G401 (cell line): ENCODE measurements around the gene TOMM22. TPM values are rescaled to one million over a fixed set of nuclear protein-coding genes. Genes with fewer than 3 reads are reported as not detected.

Source experiments
- DNase-seq: peaks from one replicate; pipeline ENCODE4 v3.0.0-alpha.2; 2015; ENCODE audit warnings: low spot score
- in situ Hi-C: cut with HindIII; loops from 2 replicates; pipeline ENCODE4 v1.10.0; 2016; ENCODE audit warnings: low sequenced_read_pairs, mixed read lengths
- total RNA-seq: library from RNA; depleted of rRNA; stranded (reverse); fragments of >200 nt; shearing (Covaris generic); gene quantifications from 2 replicates; pipeline ENCODE4 v1.2.3, GENCODE V29; 2014

Gene TOMM22
- total RNA-seq, 1 experiment from 2014 or later = 131 TPM

DNA sequence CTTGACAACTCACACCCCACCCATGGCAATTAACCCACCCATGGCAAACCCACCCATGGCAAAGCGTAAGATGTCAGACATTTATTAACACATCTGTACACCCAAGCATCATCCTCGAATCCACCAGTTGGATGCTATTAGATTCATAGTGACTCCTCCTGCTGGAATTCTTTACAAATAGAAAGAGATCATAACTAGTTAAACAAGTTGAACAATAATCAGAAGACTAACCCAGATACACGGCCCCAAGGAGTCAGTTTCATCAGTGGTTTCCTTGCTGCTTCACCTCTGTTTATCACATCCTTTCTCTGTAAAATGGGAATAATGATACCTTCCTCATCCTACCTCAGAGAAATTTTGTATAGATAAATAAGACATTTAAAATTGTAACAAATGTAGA lies 29.1 kb downstream of the TOMM22 start:
- DNase-seq = no peak
- in situ Hi-C loops = no loop called here

DNA sequence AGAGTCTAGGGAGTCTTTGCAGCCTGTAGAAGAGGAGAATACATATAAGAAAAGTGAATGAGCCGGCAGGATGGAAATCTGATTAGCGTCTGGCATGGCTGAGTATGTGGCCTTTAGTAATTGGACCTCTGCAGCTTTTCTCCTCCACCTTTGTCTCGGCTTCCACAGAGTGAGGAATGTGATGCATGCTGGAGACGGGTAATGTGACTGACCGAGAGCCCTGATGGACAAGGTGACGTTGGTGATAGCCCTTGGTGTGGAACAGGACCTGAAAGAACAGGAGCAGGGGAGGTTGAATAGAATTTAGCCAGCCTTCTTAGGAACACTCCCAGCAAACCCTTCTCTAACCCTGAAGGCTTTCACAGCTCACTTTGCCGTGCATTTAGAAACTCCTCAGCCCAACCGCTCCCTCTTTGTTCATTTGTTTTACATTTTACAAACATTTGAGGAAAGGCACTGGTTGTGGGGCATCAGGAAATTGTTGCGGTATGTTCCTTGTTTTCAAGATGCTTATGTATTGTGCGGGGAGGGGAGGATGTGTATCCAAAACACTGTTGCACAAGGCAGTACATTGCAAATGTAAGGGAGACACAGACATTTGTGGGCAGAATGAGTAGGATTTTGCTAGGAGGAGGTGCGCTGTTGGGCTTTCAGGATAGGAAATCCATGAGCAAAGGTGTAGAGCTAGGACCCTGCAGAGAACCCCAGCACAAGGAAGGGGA lies 30.9 kb downstream of the TOMM22 start:
- no peak for DNase-seq
- in situ Hi-C loops = no loop called here

DNA sequence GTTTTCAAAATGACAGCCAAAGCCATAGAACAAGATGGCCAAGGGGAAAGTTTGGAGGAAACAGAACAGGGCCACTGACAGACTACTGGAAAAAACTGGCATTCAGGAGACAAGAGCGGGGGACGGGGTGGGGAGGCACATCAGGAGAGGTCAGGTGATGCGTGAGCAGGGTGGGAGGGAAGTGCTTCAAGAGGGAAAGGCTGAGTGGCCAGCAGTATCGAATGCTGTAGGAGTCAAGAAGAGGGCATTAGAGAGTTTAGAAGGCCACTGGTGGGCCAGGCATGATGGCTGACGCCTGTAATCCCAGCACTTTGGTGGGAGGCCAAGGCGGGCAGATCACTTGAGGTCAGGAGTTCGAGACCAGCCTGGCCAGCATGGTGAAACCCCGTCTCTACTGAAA lies 32.2 kb downstream of the TOMM22 start:
- in situ Hi-C loops = no loop called here
- DNase-seq = no peak

DNA sequence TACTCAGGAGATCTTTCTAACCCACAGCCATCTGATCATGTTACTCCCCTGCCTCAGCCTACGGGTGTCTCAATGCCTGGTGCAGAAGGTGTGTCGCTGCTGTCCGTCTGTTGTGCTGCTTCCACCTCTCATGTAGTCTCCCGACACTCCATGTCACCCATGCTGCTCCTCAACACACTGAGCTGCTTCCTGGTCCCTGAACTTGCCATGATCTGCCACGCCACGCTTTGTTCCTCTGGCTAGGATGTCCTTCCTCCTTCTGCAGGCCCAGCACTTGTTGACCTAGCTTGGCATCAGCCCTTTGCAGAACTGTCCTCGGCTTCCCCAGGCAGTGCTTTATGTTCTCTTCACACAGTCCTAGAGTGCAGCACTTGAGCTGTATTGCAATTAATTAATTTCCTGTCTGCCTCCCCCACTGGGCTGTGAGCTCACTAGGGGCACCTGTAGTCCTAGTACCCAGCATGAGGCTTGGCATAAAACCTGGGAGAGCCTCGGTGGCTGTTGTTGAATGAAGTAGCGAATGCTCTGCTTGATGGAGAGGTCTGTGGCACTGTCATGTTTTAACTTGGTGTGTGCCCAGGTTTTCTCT lies 33.5 kb downstream of the TOMM22 start:
- in situ Hi-C loops = no loop called here
- peak; percentile 27 for DNase-seq

DNA sequence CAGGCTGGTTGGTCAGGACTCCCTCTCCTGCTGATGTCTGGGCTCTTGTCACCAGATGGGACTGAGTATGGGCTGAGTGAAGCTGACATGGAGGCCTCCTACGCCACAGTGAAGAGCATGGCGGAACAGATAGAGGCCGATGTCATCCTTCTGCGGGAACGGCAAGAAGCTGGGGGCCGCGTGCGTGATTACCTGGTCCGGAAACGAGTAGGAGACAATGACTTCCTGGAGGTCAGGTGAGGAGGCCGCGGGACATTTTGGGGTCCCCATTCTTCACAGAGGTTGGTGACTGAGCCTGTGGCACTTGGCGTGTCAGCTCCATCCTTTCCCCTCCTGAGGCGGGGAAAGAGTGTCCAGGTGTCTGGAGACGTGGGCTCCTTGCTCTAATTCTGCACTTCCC lies 34.1 kb downstream of the TOMM22 start:
- DNase-seq = no peak
- in situ Hi-C loops = no loop called here

DNA sequence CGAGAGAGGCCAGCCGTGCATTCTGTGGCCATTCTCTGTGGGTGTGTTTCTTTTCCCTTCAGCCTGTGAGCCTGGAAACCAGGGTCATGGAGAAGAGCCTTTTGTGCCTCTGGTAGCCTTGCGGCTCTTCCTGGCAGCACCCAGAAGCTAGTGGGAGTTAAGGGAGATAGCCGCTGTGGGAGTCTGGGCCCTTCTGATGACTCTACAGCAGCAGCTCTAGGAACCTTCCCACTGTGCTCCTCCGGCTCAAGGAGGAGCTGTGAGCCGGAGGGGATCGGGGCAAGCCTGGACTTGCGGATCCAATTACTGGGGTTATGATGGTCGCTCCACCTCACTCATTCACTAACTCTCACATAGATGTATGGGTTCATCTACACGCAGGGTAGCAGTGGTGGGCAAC lies 34.5 kb downstream of the TOMM22 start:
- in situ Hi-C loops = no loop called here

DNA sequence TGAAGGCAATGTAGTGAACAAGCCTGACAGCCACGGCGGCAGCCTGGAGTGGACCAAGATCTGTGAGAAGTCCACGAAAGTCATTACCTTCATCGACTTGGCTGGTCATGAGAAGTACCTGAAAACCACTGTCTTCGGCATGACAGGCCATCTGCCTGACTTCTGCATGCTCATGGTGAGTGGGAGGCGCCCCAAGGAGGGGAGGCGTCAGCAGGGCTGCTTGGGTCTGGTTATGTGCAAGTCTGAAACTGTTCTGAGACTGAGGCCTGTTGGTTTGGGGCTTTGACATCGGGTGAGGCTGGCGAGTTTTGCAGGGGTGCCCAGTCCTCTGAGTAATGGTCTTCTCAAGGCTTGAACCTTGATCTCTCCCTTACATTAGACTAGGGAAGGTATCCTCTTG lies 35.1 kb downstream of the TOMM22 start:
- in situ Hi-C loops = no loop called here
- no peak for DNase-seq

More for the DNA sequence above, 34.5 kb downstream of the TOMM22 start:
- DNase-seq = no peak

DNA sequence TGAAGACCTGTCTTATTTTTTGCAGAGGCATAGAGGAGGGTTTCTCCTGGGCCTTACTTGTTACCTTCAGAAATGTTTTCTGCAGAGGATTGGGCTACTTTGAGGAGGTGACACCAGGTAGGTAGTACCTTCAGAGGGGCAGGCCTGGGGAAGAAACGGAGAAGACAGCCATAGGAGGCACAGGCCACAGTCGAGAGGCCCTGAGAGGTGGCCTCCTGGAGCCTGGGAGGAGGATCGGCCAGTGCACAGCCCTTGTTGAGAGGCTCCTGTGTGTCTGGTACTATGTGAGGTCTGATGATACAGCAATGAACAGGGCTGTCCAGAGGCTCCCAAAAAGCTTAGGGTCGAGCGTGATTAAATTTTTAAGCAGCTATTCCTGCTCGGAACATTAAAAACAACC lies 35.5 kb downstream of the TOMM22 start:
- in situ Hi-C loops = no loop called here
- DNase-seq = no peak

DNA sequence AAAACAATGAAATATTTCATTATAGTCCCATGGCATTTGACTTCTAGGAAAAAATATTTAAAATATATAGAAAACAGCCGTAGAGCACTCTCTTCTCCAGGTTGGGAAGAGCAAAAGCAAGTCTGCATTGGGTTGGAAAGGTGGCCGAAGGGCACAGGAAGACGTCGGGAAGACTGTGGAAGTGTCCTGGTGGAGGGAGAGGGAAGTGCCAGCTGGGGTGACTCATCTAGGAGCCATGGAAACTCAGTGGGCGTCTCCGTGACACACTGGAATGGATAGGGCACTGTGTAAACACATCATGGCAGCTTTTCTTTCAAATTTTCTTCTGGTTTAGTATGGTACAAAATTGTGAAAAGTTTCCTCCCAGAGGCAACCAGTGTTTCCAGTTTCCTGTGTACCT lies 36.7 kb downstream of the TOMM22 start:
- in situ Hi-C loops = no loop called here
- no peak for DNase-seq

DNA sequence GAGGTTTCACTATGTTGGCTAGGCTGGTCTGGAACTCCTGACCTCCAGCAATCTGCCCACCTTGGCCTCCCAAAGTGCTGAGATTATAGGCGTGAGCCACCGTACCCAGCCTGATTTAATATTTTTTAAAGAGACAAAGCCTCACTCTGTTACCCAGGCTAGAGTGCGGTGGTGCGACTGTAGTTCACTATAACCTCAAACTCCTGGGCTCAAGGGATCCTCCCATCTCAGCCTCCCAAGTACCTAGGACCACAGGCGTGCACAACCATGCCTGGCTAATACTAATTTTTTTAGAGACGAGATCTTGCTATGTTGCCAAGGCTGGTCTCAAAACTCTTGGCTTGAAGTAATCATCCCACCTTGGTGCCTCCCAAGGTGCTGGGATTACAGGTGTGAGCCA lies 37.4 kb downstream of the TOMM22 start:
- no peak for DNase-seq
- in situ Hi-C loops = no loop called here

DNA sequence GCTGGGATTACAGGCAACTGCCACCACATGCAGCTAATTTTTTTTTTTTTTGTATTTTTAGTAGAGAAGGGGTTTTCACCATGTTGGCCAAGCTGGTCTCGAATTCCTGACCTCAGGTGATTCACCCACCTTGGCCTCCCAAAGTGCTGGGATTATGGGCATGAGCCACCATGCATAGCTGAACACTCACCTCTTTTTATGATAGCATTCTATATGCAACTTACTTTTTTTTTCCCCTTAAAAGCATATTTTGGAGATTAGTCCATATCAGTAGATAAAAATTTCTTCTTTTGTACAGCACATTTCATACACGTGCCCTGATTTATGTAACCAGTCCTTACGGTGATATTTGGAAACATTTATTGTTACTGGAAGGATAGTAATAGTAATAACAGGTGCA lies 38.6 kb downstream of the TOMM22 start:
- in situ Hi-C loops = no loop called here
- DNase-seq = no peak

DNA sequence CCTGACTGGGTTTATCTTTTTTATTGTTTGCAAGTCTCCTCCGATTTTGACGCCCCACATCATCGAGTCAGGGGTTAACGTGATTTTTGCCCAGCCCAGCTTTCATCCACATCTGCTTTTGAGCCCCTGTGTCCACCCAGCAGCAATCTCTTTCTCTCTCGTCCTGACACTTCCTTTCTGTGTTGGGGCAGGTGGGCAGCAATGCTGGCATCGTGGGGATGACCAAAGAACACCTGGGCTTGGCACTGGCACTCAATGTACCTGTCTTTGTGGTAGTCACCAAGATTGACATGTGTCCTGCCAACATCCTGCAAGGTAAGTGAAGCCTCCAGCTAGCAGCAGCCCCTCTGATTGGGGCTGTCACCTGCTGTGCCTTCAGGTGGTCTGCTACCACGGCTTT lies 39.8 kb downstream of the TOMM22 start:
- no peak for DNase-seq
- in situ Hi-C loops = no loop called here

DNA sequence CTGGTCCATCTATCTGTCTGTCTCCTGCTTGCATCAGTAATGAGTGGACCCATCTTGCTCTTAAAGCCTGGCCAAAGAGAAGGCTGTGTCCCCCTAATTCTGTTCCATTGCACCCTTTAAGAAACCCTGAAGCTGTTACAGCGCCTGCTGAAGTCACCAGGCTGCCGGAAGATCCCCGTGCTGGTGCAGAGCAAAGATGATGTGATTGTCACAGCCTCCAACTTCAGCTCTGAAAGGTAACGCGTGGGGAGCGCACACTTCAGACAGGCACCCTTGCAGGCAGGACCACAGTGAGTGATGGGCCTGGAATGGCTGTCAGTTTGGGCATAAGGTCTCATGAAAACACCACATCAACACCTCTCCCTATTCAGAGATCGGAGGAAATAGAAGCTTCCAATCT lies 42.4 kb downstream of the TOMM22 start:
- in situ Hi-C loops = no loop called here

DNA sequence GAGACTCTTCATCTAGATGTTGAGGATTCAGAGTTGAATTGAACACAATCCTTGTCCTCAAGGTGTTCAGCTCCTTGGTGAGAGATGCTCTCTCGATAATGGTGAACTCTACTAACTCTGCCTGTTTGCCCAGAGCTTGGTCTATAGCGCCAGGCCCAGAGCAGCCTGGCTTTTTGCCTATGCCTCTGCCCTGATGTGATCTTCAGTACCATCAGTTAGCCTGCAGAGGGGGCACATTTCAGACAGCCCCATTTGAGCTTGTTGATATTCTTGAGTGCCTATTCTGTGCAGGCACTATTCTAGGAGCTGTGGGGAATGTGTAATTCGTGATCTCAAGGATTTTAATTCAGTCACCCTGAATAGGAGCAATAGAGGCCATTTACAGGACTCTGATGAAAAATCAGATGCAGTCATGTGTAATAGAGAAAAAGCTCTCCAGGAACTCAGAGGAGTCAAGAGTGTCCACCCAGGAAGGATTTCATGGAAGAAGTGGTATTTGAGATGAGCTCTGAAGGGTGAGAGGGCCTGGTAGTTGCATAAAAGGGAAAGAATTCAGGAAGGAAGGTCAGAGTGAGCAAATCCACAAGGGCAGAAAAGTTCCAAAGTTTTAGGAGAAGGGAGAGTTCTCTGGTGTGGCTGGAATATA lies 43.3 kb downstream of the TOMM22 start:
- in situ Hi-C loops = no loop called here

More for the DNA sequence above, 42.4 kb downstream of the TOMM22 start:
- DNase-seq = no peak

DNA sequence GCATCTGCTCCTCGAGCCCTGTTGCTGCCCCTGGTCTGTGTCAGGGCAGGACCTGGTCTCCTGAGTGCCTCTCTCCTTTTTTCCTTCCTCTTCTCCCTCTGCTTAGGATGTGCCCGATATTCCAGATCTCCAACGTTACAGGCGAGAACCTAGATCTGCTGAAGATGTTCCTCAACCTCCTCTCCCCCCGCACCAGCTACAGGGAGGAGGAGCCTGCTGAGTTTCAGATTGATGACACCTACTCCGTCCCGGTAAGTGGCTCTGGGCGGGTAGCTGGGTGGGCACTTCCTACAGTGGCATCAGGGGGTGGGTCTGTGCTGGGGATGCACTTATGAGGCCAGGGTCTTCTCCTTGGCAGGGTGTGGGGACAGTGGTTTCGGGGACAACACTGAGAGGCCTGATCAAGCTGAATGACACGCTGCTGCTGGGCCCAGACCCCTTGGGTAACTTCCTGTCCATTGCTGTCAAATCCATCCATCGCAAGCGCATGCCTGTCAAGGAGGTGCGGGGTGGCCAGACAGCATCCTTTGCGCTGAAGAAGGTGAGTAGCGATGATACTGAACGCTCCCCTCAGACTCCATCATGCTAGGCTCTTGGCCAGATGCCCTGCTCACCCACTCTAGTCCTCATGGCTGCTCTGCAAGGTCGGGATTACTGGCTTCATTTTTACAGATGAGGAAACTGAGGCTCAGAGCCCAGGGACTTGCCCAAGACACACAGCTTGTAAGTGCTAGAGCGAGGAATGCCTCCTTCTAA lies 44.3 kb downstream of the TOMM22 start:
- in situ Hi-C loops = no loop called here
- DNase-seq = no peak

More for the DNA sequence above, 43.3 kb downstream of the TOMM22 start:
- no peak for DNase-seq

DNA sequence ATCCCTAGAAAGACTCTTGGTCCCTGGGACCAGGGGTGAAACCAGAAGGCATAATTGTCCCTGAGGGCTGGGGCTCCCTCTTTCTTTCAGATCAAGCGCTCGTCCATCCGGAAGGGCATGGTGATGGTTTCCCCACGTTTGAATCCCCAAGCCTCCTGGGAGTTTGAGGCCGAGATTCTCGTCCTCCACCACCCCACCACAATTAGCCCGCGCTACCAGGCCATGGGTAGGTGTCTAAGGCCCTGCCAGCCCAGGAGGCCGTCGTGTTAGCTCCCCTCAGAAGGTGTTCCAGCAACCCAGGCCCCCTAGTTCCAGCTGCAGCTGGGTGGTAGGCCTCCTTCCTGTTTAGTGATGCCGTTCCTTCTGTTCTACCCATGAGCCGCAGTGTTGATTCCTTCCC lies 45.4 kb downstream of the TOMM22 start:
- in situ Hi-C loops = no loop called here
- DNase-seq = no peak

DNA sequence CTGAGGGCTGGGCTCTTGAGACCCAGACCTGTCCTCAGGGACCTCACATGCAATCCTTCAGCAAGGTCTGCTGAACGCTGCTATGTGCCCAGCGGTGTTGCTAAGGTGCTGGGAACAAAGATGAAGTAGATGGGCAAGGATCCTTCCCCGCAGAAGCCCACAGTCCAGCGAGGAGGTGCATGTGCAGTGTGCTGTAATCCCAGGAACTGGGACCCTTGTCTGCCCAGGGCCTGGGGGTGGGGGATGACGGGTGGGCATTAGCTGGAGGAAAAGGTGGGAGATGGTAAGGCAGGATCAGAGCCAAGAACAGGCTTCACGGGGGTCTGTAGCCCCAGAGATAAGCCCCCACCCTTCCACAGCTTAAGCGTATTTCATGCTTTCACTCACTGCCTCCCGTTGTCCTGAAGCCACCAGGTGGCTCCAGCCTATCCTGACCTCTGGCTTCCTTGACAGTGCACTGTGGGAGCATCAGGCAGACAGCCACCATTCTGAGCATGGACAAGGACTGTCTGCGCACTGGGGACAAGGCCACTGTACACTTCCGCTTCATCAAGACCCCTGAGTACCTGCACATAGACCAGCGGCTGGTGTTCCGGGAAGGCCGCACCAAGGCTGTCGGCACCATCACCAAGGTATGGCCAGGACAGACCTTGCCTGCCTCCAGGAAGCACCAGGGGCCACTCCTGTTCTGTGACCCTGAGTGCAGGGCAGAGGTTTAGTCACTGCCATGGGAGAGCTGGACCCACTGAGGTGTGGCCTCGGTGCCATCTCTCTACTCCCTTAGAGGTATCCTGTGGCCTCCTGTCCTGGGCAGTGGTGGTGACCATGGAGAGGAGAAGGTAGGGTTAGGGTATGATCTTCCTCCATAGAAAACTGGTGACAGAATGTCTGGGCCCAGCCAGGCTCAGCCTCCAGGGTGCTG lies 46.0 kb downstream of the TOMM22 start:
- in situ Hi-C loops = no loop called here
- no peak for DNase-seq

DNA sequence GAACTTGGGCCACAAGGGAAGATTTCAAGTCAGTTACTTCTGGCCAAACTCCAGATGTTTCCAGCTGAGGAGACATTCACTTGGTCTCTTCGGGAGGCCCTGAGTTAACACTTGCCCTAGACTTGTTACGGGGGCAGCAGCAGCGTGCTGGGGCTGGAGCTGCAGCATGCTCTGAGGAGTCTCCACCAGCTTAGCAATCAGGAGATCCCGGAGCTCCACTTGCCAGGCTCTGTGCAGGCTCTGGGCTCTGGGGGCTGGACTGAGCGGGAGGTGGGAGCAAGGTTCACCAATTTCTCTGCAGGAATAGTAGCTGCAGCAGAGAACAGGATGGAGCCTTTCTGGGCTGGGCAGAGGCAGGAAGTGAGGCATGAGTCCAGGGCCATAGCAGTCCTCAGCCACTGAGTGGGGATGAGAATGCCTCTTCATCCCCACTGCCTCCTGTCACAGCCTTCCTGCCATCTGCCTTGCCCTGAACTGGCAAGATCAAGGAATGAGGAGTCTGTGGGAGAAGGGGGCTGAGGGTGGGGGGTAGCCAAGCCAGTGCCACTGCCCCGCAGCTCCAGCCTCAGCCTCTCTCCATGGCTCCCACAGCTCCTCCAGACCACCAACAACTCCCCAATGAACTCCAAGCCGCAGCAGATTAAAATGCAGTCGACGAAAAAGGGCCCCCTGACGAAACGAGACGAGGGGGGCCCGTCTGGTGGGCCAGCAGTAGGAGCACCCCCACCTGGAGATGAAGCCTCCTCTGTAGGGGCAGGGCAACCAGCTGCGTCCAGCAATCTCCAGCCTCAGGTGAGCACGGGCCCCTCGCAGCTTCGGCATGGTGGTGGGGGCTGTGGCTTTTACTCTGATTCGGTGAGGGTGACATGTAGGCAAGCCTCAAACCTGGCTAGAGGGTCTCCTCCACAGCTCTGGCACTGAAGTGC lies 47.4 kb downstream of the TOMM22 start:
- DNase-seq = no peak
- in situ Hi-C loops = no loop called here
